ENCODE measurements around the gene MTG1.

The MTG1 gene

GRCh38 chr10:133452453-133452852 is 58.5 kb downstream of the MTG1 start:
- DNase-seq (ENCODE audit: low spot score) = no peak

DNA sequence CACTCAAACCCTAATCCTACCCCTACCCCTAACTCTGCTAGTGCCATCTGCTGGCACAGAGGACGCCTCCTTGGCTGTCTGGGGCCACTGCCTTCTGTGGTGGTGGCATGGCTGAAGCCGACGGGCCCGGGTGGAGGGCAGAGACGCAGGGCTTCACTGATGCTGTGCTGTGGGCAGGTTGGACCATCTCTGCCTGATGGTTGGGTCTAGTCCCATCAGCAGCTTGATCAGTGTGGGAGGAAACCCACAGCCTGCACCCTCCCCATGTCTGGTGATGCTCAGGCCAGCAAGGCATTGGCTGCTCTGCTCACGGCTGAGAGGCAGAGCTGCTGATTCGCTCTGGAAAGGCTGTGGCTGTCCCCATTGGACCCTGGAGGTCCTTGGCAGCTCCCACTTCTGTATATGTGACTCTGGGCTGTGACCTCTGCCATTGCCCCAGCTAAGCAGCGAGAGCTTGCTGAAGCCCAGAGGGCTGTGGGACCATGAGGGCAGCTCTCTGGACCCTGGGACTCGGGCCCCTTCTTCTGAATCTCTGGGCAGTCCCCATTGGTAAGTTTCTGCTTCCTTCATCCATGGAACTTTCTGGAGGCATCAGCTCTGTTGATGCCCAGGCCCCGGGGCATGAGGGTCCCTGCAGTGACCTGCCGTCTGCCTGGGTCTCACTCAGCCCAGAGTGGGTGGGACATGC is 59.7 kb downstream of the MTG1 start, which contains the start of gene SCART1:
TSS of gene SCART1 (plus strand) at position 430 of the 688 bp plus-strand sequence. CDS start at position 483, 53 bp downstream.
- no peak for DNase-seq (ENCODE audit: low spot score)

DNA sequence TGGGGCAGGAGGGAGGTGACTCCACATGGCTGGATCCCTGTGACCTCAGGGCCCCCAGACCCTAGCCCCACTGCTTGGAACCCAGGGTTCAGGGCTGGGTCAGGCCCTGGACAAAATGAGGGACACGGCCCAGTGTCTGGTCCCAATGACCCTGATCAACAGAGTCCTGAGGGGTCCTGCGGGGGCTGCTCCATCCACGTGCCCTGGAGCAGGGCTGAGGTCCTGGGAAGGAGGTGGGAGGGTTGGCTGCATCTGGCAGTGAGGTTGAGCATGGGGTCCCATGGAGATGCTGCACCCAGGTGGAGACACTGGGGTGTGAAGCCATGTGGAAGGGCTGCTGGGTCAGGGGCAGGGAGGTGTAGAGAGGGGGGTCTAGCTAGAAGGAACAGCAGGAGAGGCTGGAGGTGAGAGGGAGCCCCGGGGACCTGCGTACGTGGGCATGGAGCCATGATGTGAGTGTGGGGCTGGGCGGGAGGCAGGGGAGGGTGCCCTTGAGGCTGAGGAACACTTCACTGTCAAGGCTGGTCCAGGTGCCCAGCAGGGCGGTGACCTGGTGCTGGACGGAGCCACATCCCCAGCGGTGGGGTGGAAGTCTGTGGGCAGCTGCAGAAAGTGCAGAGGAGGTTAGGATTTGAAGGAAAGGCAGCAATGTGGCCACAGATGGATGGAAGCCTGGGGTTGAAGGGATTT is 60.4 kb downstream of the MTG1 start:
- DNase-seq (ENCODE audit: low spot score) = no peak

DNA sequence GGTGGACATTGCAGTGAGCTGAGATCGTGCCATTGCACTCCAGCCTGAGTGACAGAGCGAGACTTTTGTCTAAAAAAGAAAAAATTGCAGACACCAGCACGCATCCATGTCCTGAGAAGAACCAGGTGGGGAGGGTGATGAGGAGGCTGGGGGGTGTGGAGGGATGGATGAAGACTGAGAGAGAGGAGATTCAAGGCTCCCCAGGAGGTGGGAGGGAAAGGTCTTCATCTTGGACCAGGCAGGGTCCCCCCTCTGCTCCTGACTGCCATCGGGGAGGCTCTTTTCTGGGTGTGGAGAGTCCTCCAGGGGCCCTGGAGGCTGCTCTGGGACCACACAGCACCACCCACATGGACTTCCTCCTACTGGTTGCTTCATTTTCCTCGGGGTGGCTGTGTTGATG is 61.2 kb downstream of the MTG1 start:
- no peak for DNase-seq (ENCODE audit: low spot score)

DNA sequence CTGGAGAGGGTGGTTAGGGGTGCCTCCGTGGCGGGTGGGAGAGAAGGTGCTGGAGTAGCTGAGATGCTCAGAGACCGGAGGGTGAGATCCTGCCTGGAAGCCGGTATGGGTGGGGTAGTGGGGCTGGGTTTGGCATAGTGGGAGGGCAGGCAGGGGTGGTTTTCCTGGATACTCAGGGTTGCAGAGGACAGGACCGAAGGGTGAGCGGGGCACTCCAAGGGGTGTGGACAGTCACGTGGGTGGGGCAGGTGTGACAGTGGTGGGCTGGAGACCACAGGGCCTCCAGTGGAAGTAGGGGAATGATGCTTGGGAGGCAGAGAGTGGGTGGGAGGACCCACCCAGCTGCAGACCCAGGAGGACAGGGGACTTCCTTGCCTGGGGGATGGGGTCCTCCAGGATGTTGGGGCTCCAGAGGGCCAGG is 61.7 kb downstream of the MTG1 start:
- no peak for DNase-seq (ENCODE audit: low spot score)

DNA sequence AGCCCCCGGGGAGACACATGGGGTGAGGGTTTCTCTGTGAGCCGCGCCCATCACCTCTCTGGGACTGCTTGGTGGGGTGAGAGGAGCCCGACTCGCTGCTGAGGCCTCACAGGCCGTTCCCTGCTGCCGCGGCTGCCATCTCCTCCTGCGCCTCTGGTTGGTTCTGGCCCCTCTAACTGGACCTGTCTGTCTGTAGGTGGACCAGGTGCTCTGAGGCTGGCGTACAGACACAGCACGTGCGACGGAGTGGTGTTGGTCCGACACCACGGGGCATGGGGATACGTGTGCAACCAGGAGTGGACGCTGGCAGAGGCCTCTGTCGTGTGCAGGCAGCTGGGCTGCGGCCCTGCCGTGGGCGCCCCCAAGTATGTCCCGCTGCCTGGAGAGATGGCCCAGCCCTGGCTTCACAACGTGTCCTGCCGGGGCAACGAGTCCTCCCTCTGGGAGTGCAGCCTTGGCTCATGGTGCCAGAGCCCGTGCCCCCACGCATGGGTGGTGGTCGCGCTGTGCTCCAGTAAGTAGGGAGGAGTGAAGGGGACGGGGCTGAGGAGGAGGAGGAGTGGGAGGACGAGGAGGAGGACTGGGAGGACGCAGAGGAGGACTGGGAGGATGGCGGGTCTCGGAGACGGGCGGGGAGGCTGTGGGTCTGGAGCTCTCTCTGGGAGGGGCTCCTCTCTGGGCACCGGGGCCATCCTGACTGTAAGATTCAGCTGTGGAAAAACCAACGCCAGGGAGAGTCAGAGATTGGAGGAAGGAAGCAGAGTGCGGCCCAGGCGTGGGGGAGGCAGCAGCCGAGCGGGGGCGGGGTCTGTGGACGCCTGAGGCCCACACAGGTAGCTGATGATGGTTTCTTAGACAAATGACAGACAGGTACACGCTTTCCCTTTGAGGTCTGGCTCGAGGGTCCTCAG is 62.3 kb downstream of the MTG1 start:
- no peak for DNase-seq (ENCODE audit: low spot score)

- no peak for DNase-seq (ENCODE audit: low spot score)
Observed at GRCh38 chr10:133457100-133457841, 63.3 kb downstream of the MTG1 start.

DNA sequence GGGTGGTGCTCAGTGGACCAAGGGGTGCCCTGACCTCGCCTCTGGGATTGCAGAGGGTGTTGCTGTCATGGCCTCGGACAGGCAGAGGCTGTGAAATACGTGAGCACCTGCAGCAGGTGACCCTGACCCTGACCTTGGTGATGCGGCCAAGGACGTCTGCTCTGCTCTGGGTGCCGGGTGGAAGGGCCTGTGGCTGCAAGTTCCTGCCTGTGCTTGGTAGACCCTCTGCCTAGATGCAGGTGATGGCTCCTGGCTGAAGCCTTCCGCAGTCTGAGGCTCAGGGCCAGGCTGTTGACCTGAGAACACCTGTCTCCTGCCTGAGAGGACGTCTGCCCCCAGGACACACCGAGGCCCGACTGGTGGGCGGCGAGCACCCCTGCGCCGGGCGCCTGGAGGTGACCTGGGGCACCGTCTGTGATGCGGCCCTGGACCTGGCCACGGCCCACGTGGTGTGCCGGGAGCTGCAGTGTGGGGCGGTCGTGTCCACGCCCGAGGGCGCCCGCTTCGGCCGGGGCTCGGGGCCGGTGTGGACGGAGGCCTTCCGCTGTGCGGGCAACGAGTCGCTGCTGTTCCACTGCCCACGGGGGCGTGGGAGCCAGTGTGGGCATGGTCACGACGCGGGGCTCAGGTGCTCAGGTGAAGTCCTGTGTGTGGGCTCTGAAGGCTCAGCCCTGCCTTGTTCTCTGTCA is 64.2 kb downstream of the MTG1 start:
- no peak for DNase-seq (ENCODE audit: low spot score)

DNA sequence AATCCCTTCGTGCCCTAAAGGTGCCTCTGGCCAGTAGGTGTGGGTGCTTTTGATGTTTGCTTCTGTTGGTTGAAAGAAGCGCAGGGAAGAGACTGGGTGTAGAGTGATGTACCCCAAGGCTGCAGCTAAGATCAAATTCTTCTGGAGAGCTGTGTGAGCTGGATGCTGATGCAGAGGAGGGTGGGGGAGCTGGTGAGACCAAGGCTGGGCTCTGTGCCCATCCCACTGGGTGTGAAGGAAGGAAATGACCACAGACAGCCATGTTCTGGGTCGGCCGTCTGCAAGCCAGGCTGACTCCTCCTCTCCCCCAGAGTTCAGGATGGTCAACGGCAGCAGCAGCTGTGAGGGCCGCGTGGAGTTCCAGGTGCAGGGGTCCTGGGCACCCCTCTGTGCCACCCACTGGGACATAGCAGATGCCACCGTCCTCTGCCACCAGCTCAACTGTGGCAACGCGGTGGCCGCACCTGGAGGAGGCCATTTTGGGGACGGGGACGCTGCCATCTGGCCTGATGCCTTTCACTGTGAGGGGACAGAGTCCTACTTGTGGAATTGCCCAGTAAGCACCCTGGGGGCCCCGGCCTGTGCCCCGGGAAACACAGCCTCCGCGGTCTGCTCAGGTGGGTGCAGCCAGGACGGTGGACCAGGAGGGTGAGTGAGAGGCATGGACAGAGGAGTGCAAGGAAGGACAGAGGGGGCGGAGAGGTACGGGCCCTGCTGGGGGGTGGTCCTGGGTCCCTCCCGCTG is 64.9 kb downstream of the MTG1 start:
- DNase-seq (ENCODE audit: low spot score) = no peak

GRCh38 chr10:133459454-133460207 is 65.7 kb downstream of the MTG1 start:
- no peak for DNase-seq (ENCODE audit: low spot score)

- no peak for DNase-seq (ENCODE audit: low spot score)
Observed at GRCh38 chr10:133460208-133460769, 66.3 kb downstream of the MTG1 start.

GRCh38 chr10:133461027-133461426 is 67.1 kb downstream of the MTG1 start:
- no peak for DNase-seq (ENCODE audit: low spot score)

DNA sequence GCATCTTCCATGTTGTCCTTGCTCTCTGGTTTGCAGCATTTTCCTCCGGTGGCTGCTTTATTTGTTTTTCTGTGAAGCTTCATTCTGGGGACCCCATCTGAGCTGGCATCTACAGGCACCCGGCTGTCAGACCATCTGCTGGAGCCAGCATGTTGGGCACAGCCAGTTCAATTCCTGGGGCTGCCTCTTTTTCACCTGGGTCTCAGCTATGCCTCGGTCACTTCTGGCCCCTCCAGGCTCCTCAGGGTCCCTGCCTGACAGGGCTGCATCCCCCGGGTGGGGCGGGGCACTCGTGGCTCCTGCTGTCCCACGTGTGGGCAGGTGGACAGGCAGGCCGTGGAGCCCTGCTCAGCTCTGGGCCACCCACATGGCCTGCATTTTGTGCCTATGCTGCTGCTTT is 67.9 kb downstream of the MTG1 start:
- no peak for DNase-seq (ENCODE audit: low spot score)

DNA sequence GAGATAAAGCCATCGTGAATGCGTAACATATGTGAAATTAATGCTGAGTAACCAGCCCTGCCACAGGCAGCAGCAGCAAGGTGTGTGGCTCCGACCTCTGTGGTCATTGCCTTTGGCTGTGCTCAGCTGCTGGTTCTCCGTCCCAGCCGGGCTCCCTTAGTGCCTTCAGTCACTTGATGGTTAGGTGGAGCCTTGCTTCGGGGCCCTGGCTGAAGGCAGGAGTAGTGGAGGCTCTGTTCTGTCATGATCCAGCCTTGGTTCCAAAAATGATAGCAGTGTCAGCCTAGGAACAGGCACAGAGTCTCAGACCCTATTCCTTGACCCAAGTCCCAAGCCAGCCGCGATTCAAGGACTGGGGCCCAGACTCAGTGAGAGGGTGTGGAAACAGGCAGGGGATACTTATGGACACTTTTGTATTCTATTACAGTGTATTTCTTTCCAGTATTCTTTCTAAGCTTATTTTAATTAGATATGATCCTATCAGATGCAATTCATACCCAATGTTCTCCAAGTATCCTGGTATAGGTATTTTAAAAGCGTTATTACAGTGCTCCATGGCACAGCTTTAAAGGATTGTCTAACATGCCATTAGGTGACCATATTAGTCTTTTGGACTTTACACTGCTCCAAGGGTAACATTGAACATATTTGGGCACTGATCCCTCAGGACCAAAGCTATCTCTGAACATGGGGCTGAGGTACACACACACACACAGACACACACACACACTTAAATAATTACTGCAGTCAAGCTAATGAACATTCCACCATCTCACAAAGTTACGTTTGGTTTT is 68.8 kb downstream of the MTG1 start:
- no peak for DNase-seq (ENCODE audit: low spot score)

DNA sequence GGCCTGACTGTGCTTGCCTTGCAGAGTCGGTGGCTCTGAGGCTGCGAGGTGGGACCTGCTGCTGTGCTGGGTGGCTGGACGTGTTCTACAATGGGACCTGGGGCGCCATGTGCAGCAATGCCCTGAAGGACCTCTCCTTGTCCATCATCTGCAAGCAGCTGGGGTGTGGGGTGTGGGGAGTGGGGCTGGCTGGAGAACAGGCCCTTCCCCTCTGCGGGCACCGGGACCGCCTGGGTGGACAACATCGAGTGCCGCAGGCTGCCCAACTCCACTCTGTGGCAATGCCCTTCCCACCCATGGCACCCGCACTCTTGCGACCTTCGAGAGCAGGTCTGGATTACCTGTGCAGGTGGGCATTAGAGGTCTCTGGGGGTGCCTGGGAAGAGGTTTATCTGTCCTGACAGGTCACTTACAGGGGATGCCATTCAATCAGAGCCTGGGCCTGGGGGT is 70.7 kb downstream of the MTG1 start:
- no peak for DNase-seq (ENCODE audit: low spot score)

- DNase-seq (ENCODE audit: low spot score) = no peak
Observed at GRCh38 chr10:133465191-133465949, 71.4 kb downstream of the MTG1 start.

GRCh38 chr10:133465950-133466474 is 72.1 kb downstream of the MTG1 start:
- DNase-seq (ENCODE audit: low spot score) = no peak

Measured in activated CD4-positive, alpha-beta T cell treated with anti-CD3 and anti-CD28 coated beads, Interleukin-2, Interleukin-4, amounts not matched to agents 100 ng/mL and 50 ng/mL, durations not matched to agents 16 hours and 8 hours (primary cell).